Loucy (cell line): Measurements from ENCODE around the gene IFITM5.

ENCODE experiments used
- CTCF ChIP-seq: fragments of 200-600 bp; sonication (generic); conservative IDR thresholded peaks from 2 replicates; pipeline ENCODE4 v1.5.1; 2014; ENCODE audit warnings: mild to moderate bottlenecking, antibody characterized with exemption, low read length
- EZH2phosphoT487 ChIP-seq: fragments of 200-600 bp; IDR thresholded peaks from 2 replicates; pipeline ENCODE4 v1.6.1; 2018; ENCODE audit warnings: antibody characterized with exemption, mild to moderate bottlenecking, moderate library complexity, borderline replicate concordance

GRCh38 chr11:342328-342727, 43.0 kb upstream of the IFITM5 start:
- TF ChIP-seq CTCF, result no peak
- TF ChIP-seq EZH2phosphoT487, result no peak
